Measurements from ENCODE around the gene LCLAT1. TPM values are rescaled to one million over a fixed set of nuclear protein-coding genes. Genes with fewer than 3 reads are reported as not detected.

LCLAT1 gene
- polyA plus RNA-seq, 4 donors: 1.6 to 18.3 (median 7.1) TPM

GRCh38 chr2:30514848-30515435, 67.9 kb downstream of the LCLAT1 start:
- Histone ChIP-seq H3K9me3 (ENCODE audit: control insufficient read depth in 2 of 2, insufficient read depth in 1 of 2, low read depth in 1 of 2, low read length in 1 of 2) (peaks cover 0 to 17% of the 10 kb centered on the region in 2 donors), H3K4me3 (ENCODE audit: low read depth in 1 of 3, low read length in 3 of 3) (no peak overlapping the region), H3K27ac (ENCODE audit: low read depth in 1 of 3, low read length in 2 of 3) (no peak overlapping the region), H3K36me3 (ENCODE audit: control insufficient read depth in 3 of 3, insufficient read depth in 2 of 3, low read depth in 1 of 3, low read length in 3 of 3) (peaks cover 0 to 8% (median 4%) of the 10 kb centered on the region in 3 donors), H3K27me3 (ENCODE audit: control insufficient read depth in 3 of 3, insufficient read depth in 3 of 3, low read length in 3 of 3) (no peaks in the 10 kb centered on the region), H3K4me1 (ENCODE audit: control insufficient read depth in 3 of 3, insufficient read depth in 2 of 3, low read depth in 1 of 3, low read length in 2 of 3) (peaks cover 3 to 7% (median 4%) of the 10 kb centered on the region in 3 donors)
- DNase-seq (no peak), FAIRE-seq (no peak)
- 38 to 60% (median 47%) methylated on average over 4 of the region's 4 CpGs for WGBS, 3 donors

GRCh38 chr2:30516166-30516565, 69.1 kb downstream of the LCLAT1 start:
- H3K27ac ChIP-seq (ENCODE audit: low read depth in 1 of 3, low read length in 2 of 3): no peak overlapping the region
- H3K27me3 ChIP-seq (ENCODE audit: control insufficient read depth in 3 of 3, insufficient read depth in 3 of 3, low read length in 3 of 3): no peaks in the 10 kb centered on the region
- no peak for DNase-seq
- 86 to 90% (median 89%) methylated on average over 18 of the region's 18 CpGs for WGBS, 3 donors
- no peak for FAIRE-seq
- peaks cover 0 to 17% of the 10 kb centered on the region in 2 donors for H3K9me3 ChIP-seq (ENCODE audit: control insufficient read depth in 2 of 2, insufficient read depth in 1 of 2, low read depth in 1 of 2, low read length in 1 of 2)
- H3K4me1 ChIP-seq (ENCODE audit: control insufficient read depth in 3 of 3, insufficient read depth in 2 of 3, low read depth in 1 of 3, low read length in 2 of 3): peaks cover 3 to 6% (median 4%) of the 10 kb centered on the region in 3 donors
- peaks cover 0 to 9% (median 4%) of the 10 kb centered on the region in 3 donors for H3K36me3 ChIP-seq (ENCODE audit: control insufficient read depth in 3 of 3, insufficient read depth in 2 of 3, low read depth in 1 of 3, low read length in 3 of 3)
- H3K4me3 ChIP-seq (ENCODE audit: low read depth in 1 of 3, low read length in 3 of 3): no peak overlapping the region

GRCh38 chr2:30519796-30520195, 72.8 kb downstream of the LCLAT1 start:
- Histone ChIP-seq H3K4me1 (ENCODE audit: control insufficient read depth in 3 of 3, insufficient read depth in 2 of 3, low read depth in 1 of 3, low read length in 2 of 3) (peaks cover 0 to 2% (median 0%) of the 10 kb centered on the region in 3 donors), H3K27ac (ENCODE audit: low read depth in 1 of 3, low read length in 2 of 3) (no peak overlapping the region), H3K4me3 (ENCODE audit: low read depth in 1 of 3, low read length in 3 of 3) (no peak overlapping the region), H3K36me3 (ENCODE audit: control insufficient read depth in 3 of 3, insufficient read depth in 2 of 3, low read depth in 1 of 3, low read length in 3 of 3) (peaks cover 0 to 9% (median 4%) of the 10 kb centered on the region in 3 donors), H3K9me3 (ENCODE audit: control insufficient read depth in 2 of 2, insufficient read depth in 1 of 2, low read depth in 1 of 2, low read length in 1 of 2) (peaks cover 0 to 17% of the 10 kb centered on the region in 2 donors), H3K27me3 (ENCODE audit: control insufficient read depth in 3 of 3, insufficient read depth in 3 of 3, low read length in 3 of 3) (no peaks in the 10 kb centered on the region)
- DNase-seq (no peak), FAIRE-seq (no peak)
- 95 to 98% (median 98%) methylated on average over 16 of the region's 16 CpGs for WGBS, 3 donors

GRCh38 chr2:30522421-30522820, 75.4 kb downstream of the LCLAT1 start:
- H3K27me3 ChIP-seq (ENCODE audit: control insufficient read depth in 3 of 3, insufficient read depth in 3 of 3, low read length in 3 of 3): no peaks in the 10 kb centered on the region
- no peak overlapping the region for H3K4me3 ChIP-seq (ENCODE audit: low read depth in 1 of 3, low read length in 3 of 3)
- no peak for FAIRE-seq

GRCh38 chr2:30527411-30527810, 80.4 kb downstream of the LCLAT1 start:
- FAIRE-seq: no peak

More at GRCh38 chr2:30522421-30522820, 75.4 kb downstream of the LCLAT1 start:
- 86 to 90% (median 86%) methylated on average over 2 of the region's 2 CpGs for WGBS, 3 donors
- Histone ChIP-seq H3K9me3 (ENCODE audit: control insufficient read depth in 2 of 2, insufficient read depth in 1 of 2, low read depth in 1 of 2, low read length in 1 of 2) (peaks cover 0 to 17% of the 10 kb centered on the region in 2 donors), H3K27ac (ENCODE audit: low read depth in 1 of 3, low read length in 2 of 3) (no peak overlapping the region), H3K4me1 (ENCODE audit: control insufficient read depth in 3 of 3, insufficient read depth in 2 of 3, low read depth in 1 of 3, low read length in 2 of 3) (no peaks in the 10 kb centered on the region), H3K36me3 (ENCODE audit: control insufficient read depth in 3 of 3, insufficient read depth in 2 of 3, low read depth in 1 of 3, low read length in 3 of 3) (peaks cover 0 to 9% (median 4%) of the 10 kb centered on the region in 3 donors)
- no peak for DNase-seq

GRCh38 chr2:30527859-30528258, 80.8 kb downstream of the LCLAT1 start:
- Histone ChIP-seq H3K27me3 (ENCODE audit: control insufficient read depth in 3 of 3, insufficient read depth in 3 of 3, low read length in 3 of 3) (no peaks in the 10 kb centered on the region), H3K4me1 (ENCODE audit: control insufficient read depth in 3 of 3, insufficient read depth in 2 of 3, low read depth in 1 of 3, low read length in 2 of 3) (no peaks in the 10 kb centered on the region), H3K9me3 (ENCODE audit: control insufficient read depth in 2 of 2, insufficient read depth in 1 of 2, low read depth in 1 of 2, low read length in 1 of 2) (no peaks in the 10 kb centered on the region), H3K36me3 (ENCODE audit: control insufficient read depth in 3 of 3, insufficient read depth in 2 of 3, low read depth in 1 of 3, low read length in 3 of 3) (peaks cover 0 to 3% (median 0%) of the 10 kb centered on the region in 3 donors), H3K4me3 (ENCODE audit: low read depth in 1 of 3, low read length in 3 of 3) (no peak overlapping the region), H3K27ac (ENCODE audit: low read depth in 1 of 3, low read length in 2 of 3) (peak overlapping the region in 1 of 3 donors; percentile 2)
- 82 to 98% (median 83%) methylated on average over 2 of the region's 2 CpGs for WGBS, 3 donors
- FAIRE-seq (no peak), DNase-seq (no peak)

More at GRCh38 chr2:30527411-30527810, 80.4 kb downstream of the LCLAT1 start:
- Histone ChIP-seq H3K4me1 (ENCODE audit: control insufficient read depth in 3 of 3, insufficient read depth in 2 of 3, low read depth in 1 of 3, low read length in 2 of 3) (no peaks in the 10 kb centered on the region), H3K27me3 (ENCODE audit: control insufficient read depth in 3 of 3, insufficient read depth in 3 of 3, low read length in 3 of 3) (no peaks in the 10 kb centered on the region), H3K36me3 (ENCODE audit: control insufficient read depth in 3 of 3, insufficient read depth in 2 of 3, low read depth in 1 of 3, low read length in 3 of 3) (peaks cover 0 to 3% (median 0%) of the 10 kb centered on the region in 3 donors), H3K9me3 (ENCODE audit: control insufficient read depth in 2 of 2, insufficient read depth in 1 of 2, low read depth in 1 of 2, low read length in 1 of 2) (no peaks in the 10 kb centered on the region), H3K4me3 (ENCODE audit: low read depth in 1 of 3, low read length in 3 of 3) (no peak overlapping the region), H3K27ac (ENCODE audit: low read depth in 1 of 3, low read length in 2 of 3) (no peak overlapping the region)
- 78 to 95% (median 79%) methylated on average over 2 of the region's 2 CpGs for WGBS, 3 donors
- no peak for DNase-seq

GRCh38 chr2:30530346-30530745, 83.3 kb downstream of the LCLAT1 start:
- Histone ChIP-seq H3K4me1 (ENCODE audit: control insufficient read depth in 3 of 3, insufficient read depth in 2 of 3, low read depth in 1 of 3, low read length in 2 of 3) (no peaks in the 10 kb centered on the region), H3K36me3 (ENCODE audit: control insufficient read depth in 3 of 3, insufficient read depth in 2 of 3, low read depth in 1 of 3, low read length in 3 of 3) (peaks cover 0 to 10% (median 0%) of the 10 kb centered on the region in 3 donors), H3K9me3 (ENCODE audit: control insufficient read depth in 2 of 2, insufficient read depth in 1 of 2, low read depth in 1 of 2, low read length in 1 of 2) (peaks cover 0 to 3% of the 10 kb centered on the region in 2 donors), H3K27me3 (ENCODE audit: control insufficient read depth in 3 of 3, insufficient read depth in 3 of 3, low read length in 3 of 3) (no peaks in the 10 kb centered on the region), H3K4me3 (ENCODE audit: low read depth in 1 of 3, low read length in 3 of 3) (no peak overlapping the region), H3K27ac (ENCODE audit: low read depth in 1 of 3, low read length in 2 of 3) (no peak overlapping the region)
- WGBS, 3 donors: 95 to 98% (median 97%) methylated on average over 2 of the region's 2 CpGs
- FAIRE-seq: no peak
- DNase-seq: no peak

- FAIRE-seq: no peak
- WGBS, 3 donors: 95 to 100% (median 97%) methylated on average over 1 of the region's 1 CpG
These were observed 94.6 kb downstream of the LCLAT1 start for GRCh38 chr2:30541680-30542079.

More at GRCh38 chr2:30541680-30542079, 94.6 kb downstream of the LCLAT1 start:
- Histone ChIP-seq H3K9me3 (ENCODE audit: control insufficient read depth in 2 of 2, insufficient read depth in 1 of 2, low read depth in 1 of 2, low read length in 1 of 2) (peaks cover 0 to 7% of the 10 kb centered on the region in 2 donors), H3K27ac (ENCODE audit: low read depth in 1 of 3, low read length in 2 of 3) (no peak overlapping the region), H3K36me3 (ENCODE audit: control insufficient read depth in 3 of 3, insufficient read depth in 2 of 3, low read depth in 1 of 3, low read length in 3 of 3) (no peaks in the 10 kb centered on the region), H3K4me1 (ENCODE audit: control insufficient read depth in 3 of 3, insufficient read depth in 2 of 3, low read depth in 1 of 3, low read length in 2 of 3) (no peaks in the 10 kb centered on the region), H3K27me3 (ENCODE audit: control insufficient read depth in 3 of 3, insufficient read depth in 3 of 3, low read length in 3 of 3) (no peaks in the 10 kb centered on the region), H3K4me3 (ENCODE audit: low read depth in 1 of 3, low read length in 3 of 3) (no peak overlapping the region)
- no peak for DNase-seq
